Stimulated activated CD4-positive, alpha-beta T cell treated with anti-CD3 and anti-CD28 coated beads, Interleukin-1b, Interleukin-23, amount 100 ng/mL, for 48 hours (primary cell): ENCODE measurements around the gene LRRC57.

Experiments used
- DNase-seq: peaks from one replicate; pipeline ENCODE4 v3.0.0-alpha.2; 2020

Gene LRRC57

DNA sequence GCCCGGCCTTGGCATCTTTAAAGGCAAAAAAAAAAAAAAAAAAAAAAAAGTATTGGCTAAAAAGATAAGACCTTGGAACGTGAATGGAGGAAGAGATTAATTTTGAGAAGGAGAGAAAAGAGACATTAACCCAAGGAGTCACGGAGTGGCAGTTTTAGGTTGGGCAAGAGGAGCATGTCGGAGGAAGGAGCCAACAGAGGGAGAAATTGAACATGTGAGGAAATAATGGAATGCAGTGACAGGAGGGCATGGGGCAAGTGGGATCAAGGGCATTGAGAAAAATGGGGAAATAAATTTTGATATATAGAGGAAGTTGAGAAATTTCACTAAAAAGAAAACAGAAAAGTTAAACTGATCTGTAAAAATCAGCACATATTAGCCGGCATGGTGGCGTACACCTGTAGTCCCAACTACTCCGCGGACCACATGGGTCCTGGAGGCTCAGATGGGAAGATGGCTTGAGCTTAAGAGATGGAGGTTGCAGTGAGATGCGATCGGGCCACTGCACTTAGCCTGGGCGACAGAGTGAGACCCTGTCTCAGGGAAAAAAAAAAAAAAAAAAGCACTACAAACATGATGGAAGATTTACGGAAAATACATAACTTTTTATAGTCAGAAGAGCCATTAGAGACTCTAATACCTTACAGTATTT lies 1.3 kb upstream of the LRRC57 start:
- DNase-seq = no peak

DNA sequence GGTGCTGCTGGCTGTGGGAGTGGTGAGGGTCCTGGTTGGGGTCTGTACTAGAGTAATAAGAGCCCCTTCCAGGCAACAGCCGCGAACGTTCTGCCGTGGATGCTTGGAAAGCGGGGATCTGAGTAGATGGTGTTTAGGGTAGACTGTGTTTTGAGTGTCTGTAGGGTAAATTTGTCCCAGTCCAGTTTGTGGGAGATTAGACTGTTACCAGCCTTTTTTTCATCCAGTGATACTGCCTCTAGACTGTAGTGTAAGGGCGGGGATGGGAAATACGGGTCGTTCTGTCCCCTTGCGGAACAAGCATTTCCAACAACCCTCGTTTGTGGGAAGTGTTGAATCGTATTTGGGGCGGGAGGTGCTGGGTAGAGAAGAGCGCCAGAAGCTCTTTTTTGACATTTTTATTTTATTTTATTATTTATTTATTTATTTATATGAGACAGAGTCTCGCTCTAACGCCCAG lies 469 bp upstream of the LRRC57 start:
- no peak for DNase-seq

DNA sequence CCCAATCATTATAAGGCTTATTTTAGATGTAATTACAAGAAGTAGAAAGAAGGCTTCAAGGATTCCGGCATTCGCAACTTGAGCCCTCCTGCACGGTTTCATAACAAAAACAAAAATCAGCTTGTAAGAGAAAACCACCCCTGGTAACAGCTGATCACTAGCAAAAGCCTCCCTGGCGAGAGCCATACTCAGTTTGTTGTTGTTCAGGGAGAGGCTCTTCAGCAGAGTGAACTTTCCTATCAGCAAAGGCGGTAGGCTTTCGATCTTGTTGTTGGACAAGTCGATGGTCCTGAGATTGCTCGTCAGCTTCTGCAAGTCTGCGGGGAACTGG lies 710 bp downstream of the LRRC57 start:
- DNase-seq = no peak

- no peak for DNase-seq
These were observed 3.6 kb downstream of the LRRC57 start for GRCh38 chr15:42544853-42545629.

DNA sequence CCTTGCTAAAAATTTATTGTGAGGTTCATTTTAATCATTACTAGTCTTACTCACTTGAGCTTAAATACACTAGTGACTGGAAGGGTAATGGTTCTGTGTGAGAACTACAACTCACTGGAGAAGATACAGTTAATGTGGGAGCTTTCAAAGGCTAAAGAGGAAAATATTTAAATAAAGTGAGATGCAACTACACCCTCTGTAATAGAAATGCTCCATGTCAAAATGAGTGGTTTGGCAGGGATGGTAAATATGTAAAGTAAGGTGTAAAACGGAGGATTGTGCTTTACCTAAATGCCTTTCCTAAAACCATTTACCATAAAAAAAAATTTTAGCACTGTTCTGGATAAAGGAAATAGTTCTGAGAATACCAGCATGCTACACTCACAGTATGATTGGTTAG lies 15.3 kb downstream of the LRRC57 start:
- no peak for DNase-seq

DNA sequence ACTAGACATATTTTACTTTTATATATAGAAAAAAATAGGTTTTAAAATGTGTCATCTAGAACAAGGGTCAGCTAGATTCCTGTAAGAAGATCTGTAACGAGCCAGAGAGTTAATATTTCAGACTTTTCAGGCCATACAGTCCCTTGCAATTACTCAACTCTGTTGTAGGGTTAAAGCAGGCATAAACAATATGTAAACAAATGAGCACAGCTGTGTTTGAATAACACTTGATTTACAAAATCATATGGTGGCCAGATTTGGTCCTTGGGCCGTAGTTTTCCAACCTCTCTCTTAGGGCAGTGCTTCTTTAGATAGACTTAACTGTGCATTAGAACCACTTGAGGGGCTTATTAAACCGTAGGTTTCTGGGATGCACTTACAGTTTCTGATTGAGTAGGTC lies 19.6 kb downstream of the LRRC57 start:
- no peak for DNase-seq

- no peak for DNase-seq
These were observed 25.3 kb downstream of the LRRC57 start for GRCh38 chr15:42523331-42523730.

GRCh38 chr15:42511007-42511391 lies 37.6 kb downstream of the LRRC57 start:
- no peak for DNase-seq

GRCh38 chr15:42510258-42511006 lies 38.2 kb downstream of the LRRC57 start:
- no peak for DNase-seq

DNA sequence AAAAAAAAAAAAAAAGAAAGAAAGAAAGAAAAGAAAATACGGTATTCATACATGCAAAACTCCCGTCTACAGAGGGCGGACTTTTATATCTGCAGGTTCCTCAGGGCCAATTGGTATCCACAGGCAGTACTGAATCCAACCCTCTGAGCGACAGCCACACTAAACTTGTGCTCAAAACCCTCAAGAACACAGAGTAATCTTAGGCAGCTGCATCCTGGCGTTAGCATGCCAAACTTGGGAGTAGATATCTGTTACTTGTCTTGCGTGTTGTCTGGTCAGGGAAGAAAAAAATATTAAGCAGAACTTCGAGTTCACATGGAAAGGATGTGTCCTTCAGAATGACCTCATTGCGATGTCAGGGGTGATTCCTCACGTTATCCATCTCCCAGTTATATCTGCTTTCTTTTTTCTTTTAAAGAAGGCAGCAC lies 40.3 kb downstream of the LRRC57 start:
- no peak for DNase-seq

DNA sequence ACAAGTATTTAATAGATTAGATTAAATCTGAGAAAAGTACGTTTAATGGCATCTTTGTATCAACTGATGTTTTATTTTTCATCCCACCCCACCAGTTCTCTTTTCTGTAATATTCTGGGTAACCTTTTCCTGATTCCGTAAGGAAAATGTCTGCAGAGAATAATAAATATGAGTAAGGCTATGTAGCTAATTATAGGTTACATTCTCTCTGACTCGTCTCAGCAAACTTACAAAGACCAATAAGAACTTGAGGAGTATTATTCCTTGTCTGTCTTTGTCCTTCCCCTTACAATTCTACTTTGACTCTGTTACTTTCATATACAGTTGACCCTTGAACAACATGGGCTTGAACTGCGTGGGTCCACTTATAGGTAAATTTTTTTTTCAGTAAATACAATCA lies 41.1 kb downstream of the LRRC57 start:
- no peak for DNase-seq

DNA sequence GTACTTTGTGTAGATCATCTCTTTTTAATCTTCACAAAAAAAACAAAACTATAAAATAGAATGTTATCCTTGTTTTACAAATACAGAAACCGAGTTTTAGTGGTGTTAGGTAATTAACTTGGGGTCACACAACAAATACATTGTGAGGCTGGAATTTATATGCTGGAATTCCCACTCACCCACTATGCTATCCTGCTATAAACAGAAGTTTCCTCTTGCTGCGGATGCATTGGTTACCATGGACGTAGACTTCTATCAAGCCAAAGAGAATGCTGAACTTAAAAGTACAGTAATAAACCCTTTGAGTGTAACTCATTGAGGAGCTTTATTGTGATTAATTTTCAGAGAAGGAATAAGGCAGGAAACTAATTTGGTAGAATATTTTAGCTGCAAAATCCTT lies 44.0 kb downstream of the LRRC57 start:
- no peak for DNase-seq

GRCh38 chr15:42503825-42504224 lies 44.8 kb downstream of the LRRC57 start:
- DNase-seq = no peak

GRCh38 chr15:42502477-42502876 lies 46.1 kb downstream of the LRRC57 start:
- no peak for DNase-seq

DNA sequence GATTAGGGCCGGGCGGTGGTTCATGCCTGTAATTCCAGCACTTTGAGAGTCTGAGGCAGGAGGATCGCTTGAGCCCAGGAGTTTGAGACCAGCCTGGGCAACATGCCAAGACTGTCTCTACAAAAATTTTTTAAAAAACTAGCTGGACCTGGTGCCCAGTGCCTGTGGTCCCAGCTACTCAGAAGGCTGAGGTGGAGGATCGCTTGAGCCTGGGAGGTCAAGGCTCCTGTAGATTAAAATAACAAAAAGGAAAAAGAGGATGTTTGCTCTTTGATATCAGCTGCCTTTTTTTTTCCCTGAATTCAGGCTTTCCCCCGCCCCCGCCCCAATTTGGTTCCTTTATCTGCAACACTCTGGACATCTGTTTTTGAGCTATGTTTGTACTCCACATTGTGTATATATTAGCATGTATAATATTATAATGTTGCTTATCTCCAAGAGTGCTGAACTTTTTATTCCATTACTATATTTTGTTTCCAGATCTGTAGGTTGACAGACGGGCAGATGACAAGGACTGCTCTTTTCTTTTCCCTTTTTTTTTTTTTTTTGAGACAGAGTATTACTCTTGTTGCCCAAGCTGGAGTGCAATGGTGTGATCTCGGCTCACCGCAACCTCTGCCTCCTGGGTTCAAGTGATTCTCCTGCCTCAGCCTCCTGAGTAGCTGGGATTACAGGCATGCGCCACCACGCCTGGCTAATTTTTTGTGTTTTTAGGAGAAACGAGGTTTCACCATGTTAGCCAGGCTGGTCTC lies 48.6 kb downstream of the LRRC57 start:
- DNase-seq = no peak

- DNase-seq = no peak
These were observed 50.2 kb downstream of the LRRC57 start for GRCh38 chr15:42498212-42499068.

- DNase-seq = peak; percentile 81
These were observed 53.0 kb downstream of the LRRC57 start, which contains the start of gene SNAP23 for GRCh38 chr15:42495361-42496212. TSS of gene SNAP23 (plus strand) at chr15:42495634. CDS start at chr15:42511847, 16,213 bp downstream.

- DNase-seq = no peak
These were observed 53.6 kb downstream of the LRRC57 start for GRCh38 chr15:42494998-42495360.

DNA sequence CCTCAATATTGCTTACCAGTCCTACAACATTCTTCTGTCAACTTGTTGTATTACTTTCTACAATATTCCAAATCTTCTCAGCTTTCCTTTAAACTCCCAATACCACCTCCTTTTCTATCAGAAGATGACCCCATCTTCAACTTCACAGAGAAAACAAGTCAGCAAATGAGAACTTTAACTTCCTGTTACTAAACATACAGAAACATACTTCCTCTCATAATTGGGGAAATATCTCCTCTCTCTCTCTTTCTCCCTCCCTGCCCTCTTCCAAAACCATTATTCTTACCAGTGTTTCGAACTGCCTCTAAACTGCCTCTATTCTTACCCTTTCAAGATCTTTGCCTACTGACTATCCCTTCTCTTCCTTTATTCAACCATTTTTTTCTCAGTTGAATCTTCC lies 54.9 kb downstream of the LRRC57 start:
- no peak for DNase-seq

GRCh38 chr15:42491539-42492225 lies 56.9 kb downstream of the LRRC57 start:
- DNase-seq = no peak
